A549 (cell line): Measurements from ENCODE around the gene SYCN.

Experiments
- JUN ChIP-seq, 2 experiments: fragments of >200 bp; sonication (Bioruptor Twin); formaldehyde crosslinking; IDR thresholded peaks; 2 replicates in 1 of 2; 3 replicates in 1 of 2; pipeline ENCODE4 v1.6.1; 2016 to 2017
- ZFP36 ChIP-seq: fragments of 450-650 bp; IDR thresholded peaks from 2 replicates; pipeline ENCODE4 v1.6.1; 2014; ENCODE audit warnings: borderline replicate concordance; ENCODE audit not compliant: partially characterized antibody
- TF ChIP-seq, protein P1 (sequence below): fragments of >200 bp; sonication (Bioruptor Twin); formaldehyde crosslinking; IDR thresholded peaks from 3 replicates; pipeline ENCODE4 v1.5.1; 2016
- TF ChIP-seq, protein P2 (sequence below): fragments of 200-600 bp; sonication (generic); IDR thresholded peaks from 2 replicates; pipeline ENCODE4 v1.6.1; 2016; ENCODE audit warnings: antibody characterized with exemption, mild to moderate bottlenecking, moderate library complexity

DNA sequence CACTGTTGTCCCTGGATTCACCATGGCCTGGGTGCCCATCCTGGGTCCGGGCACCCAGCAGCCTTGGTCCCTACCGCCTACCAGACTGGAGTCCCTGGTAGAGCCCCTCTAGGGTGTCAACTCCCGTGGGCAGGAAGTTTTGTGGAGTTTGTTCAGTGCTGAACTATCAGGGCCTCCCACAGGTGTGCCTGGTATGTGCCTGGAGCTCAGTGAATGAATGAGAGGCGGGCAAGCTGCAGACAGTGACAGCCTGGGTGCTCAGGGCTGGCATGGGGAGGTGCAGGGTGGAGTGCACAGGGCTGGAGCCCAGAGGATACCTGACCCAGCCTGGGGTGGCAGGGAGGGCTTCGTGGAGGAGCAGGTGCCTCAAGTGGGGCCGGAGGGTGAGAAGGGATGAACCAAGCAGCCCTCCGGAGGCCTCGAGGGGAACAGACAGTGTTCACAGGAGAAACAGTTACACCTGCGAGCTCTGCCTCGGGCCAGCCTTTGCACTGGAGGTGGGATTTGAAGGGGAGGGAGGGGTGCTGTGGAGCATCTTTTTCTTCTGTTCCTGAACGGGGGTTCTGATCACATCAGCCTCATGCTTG lies 48.9 kb downstream of the SYCN start:
- TF ChIP-seq, protein P1, sequence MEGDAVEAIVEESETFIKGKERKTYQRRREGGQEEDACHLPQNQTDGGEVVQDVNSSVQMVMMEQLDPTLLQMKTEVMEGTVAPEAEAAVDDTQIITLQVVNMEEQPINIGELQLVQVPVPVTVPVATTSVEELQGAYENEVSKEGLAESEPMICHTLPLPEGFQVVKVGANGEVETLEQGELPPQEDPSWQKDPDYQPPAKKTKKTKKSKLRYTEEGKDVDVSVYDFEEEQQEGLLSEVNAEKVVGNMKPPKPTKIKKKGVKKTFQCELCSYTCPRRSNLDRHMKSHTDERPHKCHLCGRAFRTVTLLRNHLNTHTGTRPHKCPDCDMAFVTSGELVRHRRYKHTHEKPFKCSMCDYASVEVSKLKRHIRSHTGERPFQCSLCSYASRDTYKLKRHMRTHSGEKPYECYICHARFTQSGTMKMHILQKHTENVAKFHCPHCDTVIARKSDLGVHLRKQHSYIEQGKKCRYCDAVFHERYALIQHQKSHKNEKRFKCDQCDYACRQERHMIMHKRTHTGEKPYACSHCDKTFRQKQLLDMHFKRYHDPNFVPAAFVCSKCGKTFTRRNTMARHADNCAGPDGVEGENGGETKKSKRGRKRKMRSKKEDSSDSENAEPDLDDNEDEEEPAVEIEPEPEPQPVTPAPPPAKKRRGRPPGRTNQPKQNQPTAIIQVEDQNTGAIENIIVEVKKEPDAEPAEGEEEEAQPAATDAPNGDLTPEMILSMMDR, result no peak
- TF ChIP-seq, protein P2, sequence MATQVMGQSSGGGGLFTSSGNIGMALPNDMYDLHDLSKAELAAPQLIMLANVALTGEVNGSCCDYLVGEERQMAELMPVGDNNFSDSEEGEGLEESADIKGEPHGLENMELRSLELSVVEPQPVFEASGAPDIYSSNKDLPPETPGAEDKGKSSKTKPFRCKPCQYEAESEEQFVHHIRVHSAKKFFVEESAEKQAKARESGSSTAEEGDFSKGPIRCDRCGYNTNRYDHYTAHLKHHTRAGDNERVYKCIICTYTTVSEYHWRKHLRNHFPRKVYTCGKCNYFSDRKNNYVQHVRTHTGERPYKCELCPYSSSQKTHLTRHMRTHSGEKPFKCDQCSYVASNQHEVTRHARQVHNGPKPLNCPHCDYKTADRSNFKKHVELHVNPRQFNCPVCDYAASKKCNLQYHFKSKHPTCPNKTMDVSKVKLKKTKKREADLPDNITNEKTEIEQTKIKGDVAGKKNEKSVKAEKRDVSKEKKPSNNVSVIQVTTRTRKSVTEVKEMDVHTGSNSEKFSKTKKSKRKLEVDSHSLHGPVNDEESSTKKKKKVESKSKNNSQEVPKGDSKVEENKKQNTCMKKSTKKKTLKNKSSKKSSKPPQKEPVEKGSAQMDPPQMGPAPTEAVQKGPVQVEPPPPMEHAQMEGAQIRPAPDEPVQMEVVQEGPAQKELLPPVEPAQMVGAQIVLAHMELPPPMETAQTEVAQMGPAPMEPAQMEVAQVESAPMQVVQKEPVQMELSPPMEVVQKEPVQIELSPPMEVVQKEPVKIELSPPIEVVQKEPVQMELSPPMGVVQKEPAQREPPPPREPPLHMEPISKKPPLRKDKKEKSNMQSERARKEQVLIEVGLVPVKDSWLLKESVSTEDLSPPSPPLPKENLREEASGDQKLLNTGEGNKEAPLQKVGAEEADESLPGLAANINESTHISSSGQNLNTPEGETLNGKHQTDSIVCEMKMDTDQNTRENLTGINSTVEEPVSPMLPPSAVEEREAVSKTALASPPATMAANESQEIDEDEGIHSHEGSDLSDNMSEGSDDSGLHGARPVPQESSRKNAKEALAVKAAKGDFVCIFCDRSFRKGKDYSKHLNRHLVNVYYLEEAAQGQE, result no peak
- no peak for TF ChIP-seq JUN (IDR thresholded peaks at IDR 0.05)
- no peak for TF ChIP-seq ZFP36
